Fibroblast of skin of back (primary cell): Measurements from ENCODE around the gene TXLNG.

ENCODE experiments used
- DNase-seq: peaks from one replicate; pipeline ENCODE4 v3.0.0-alpha.2; 2013

Gene TXLNG

DNA sequence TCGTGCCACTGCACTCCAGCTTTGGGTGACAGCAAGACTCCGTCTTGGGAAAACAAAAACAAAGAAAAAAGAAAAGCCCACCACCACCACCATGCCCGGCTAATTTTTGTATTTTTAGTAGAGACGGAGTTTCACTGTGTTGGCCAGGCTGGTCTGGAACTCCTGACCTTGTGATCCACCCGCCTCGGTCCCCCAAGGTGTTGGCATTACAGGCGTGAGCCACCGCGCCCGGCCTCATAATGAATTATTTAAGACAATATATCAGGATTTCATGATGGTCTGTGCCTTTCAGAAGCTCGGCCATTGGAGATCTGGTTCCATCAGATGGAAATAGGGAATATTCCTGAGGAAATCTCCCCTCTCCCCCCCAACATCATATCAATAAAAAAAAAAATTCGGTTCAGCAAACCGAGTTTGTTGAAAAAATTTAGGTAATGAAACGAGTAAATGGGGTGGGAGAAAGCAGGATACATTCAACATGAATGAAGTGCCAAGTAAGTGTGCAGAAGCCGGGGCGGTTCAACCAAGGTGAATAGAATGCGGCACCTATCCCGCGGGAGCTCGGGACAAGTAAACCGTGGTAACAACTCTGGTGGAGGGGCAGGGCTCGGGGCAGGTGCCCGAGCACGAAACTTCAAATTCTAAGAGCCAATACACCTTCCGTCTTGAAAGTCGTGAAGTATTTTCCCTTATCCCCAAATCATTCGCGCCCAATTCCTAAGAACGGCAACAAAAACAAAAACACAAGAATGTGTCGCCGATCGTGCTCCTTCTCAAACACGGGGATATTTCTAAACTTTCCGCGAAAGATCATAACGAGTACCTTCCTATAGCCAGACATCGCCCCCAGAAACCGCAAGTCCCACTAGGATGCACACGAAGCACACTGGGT, 773 bp upstream of the TXLNG start:
- DNase-seq: no peak

DNA sequence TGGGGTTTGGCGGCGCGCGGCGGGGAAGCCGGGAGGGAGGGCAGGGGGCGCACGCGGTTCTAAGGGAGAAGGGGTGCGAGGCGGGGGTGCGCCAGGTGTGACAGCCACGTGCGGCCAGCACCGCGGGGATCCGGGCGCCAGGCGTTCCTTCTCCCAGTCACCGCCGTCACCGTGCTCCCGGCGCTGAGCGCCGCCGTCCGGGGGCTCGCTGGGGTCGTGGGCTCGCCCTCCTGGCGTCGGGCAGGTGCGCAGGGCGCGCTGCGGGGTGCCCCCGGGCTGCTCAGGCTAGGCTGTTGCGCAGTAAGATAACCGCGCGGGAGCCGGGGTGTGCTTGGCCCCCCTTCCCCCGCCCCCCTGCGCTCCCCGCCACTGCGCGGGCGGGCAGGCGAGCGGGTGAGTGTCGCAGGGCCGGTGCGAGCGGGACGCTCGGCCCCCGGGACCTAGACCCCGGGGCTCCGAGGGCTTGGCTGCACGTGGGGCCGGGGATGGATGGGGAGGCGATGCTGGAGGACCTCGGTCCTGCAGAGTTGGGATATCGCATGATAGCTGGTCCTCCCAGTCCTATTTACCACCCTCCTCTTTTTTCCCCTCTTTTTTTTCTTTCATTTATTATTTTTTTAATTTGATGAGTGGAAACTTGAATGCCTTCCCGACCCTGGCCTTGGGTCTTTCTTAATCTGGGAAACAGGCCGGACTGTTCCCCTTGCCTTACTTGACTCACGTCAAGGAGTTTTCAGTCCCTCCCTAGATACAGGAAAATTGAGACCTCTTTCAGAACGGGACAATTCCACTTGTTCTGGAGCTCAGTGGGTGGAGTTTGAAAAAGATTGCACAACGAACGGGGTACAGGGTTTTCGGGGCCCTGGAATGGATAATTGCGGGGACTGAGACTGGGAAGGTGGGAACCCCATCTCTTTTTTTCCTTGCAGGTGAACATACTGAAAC, 797 bp downstream of the TXLNG start:
- no peak for DNase-seq

DNA sequence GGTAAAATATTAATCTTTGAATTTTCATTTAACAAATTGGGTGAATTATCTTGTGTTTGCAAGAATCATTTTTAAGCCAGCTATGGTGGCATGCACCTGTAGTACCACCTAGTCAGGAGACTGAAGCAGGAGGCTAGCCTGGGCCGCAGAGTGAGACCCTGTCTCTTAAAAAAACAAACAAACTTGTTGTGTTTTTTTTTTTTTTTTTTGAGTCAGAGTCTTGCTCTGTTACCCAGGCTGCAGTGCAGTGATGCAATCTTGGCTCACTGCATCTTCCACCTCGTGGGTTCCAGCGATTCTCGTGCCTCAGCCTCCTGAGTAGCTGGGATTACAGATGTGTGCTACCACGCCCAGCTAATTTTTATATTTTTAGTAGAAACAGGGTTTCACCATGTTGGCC, 2.2 kb downstream of the TXLNG start:
- DNase-seq: no peak

DNA sequence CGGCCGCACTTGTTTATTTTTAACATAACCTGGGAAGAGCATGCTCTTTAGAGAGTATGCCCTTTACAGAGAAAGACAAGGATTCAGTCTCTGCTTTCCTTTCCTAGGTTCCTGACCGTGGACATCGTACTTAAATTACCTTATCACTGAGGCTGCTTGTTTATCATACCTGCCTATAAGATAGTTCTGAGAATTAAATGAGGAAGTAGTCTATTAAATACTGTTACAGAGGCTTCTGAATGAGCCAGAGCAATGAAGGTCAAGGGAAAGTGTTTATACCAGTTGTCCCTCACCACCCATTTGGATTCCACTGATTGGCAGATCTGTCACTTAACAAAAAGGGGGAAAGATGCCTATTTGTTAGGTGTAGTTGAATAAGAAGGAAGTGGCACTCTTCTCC, 10.0 kb downstream of the TXLNG start:
- no peak for DNase-seq

DNA sequence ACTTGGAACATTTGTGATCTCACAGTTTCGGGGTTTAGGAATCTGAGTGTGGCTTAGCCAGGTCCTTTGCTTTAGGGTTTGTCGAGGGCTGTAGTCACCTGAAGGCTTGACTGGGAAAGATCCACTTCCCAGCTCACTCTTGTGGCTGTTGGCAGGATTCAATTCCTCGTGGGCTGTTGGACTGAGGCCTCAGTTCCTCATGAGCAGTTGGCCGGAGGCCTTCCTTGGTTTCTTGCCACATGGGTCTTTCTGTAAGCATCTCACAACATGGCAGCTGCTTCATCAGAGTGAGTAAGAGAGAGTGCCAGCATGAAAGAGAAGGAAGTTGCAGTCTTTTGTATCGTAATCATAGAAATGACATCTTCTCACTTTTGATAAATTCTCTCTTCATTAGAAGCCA, 11.1 kb downstream of the TXLNG start:
- no peak for DNase-seq

DNA sequence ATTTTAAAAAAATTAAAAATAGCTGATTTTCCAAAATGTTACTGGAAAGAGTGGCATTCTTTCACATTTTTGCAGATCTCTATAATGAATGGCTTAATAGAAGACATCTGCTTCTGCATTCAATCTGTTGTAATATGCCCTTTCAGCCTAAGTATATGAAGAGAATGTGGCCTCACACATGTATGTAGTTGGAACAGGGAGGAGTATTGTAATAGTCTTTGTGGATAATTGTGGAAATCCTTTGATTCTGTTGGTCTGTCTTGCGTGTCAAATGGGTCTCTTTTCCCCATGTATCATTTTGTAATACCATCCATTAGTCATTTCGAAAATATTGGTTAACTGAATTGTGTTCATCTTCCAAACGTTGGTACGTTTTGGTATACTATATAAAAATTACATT, 11.6 kb downstream of the TXLNG start:
- DNase-seq: peak; percentile 24

DNA sequence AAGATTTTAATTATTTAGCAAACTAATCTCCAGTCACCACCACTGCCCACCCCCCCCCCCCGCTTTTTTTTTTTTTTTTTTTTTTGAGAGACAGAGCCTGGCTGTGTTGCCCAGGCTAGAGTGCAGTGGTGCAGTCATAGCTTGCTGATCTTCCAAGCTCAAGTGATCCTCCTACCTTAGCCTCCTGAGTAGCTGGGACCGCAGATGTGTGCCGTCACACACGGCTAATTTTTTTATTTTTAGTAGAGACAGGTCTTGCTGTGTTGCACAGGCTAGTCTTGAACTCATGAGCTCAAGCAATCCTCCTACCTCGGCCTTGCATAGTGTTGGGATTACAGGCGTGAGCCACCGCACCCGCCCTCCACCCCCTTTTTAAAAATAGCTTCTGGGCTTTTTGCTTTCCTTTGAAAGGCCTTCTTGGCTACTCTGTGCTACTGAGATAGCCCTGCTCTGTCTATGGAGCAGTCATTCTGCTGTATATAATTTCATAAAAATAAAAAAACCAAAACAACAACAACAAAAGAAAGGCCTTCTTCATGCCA, 18.7 kb downstream of the TXLNG start:
- DNase-seq: no peak

DNA sequence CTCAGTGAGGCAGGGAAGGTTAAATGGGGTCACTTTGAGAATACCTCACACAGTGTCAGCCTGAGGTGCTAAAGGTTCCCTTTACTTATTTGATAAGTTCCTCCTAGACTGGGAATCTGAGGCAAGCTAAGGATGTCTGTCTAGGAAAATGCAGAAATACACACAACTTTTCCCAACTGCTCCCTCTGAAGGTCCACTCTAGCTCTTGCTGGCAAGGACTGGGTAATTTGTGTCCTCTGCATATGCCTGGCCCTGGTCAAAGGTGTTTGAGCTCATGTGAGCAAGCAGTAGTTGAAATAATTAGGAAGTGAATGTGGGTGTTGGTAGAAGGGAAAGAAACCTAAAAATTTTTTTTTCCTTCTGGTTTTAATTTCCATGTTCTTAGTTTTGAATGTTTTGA, 21.3 kb downstream of the TXLNG start:
- DNase-seq: no peak

DNA sequence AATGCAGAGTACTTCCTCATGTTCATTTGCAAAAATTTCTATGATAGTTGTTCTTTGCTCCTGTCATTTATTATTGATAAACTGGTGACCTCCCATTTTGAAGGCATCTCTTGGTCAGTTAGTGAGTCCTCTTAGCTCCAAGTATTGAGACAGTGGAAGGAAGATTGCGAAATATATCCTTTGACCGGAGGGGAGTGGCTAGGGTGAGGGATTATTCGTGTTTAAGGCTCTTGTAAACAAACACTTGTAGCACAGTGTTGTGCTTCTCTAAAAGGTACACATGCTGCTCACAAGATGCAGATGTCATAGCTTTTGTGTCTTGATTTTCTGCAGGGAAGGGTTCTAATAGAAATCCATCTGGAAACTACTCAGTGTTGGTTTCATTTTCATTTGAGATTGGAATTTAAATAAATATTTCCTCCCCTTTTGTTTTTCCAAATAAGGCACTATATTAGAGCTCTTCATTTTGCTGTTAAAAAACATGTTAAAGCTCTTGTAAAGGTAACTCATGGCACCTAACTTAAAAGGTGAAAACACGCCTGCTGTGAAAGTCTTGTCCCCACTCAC, 21.8 kb downstream of the TXLNG start:
- no peak for DNase-seq

DNA sequence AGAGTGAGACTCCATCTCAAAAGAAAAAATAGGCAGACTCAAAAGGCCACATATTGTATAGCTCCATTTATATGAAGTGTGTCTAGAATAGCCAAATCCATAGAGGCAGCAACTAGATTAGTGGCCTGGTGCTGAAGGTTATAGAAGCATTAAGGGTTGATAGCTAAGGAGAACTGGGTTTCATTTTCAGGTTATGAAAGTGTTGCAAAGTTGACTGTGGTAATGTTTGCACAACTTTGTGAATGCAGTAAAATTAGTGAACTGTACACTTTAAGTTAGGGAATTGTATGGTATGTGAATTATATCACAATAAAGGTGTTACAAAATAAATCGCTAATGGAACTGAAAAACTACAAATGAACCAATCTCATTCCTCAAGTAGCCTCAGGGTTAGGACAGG, 28.3 kb downstream of the TXLNG start:
- no peak for DNase-seq

DNA sequence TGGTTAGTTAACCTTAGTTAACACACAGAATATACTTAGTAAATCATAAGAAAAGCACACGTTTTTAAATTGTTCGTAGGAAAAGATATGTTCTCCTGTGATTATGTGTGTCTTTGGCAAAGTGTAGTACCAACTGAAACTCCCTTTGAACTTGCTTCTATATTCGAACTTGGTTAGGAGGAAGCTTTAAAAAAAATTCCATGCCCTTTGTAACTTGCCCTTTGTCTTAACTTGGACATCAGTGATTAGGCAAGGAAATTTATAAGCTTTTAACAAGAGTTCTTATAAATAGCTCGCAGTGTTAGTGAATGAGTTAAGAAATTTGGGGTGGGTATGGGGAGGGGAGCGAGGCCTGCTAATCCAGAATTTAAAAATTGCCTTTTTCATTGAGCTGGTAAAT, 33.4 kb downstream of the TXLNG start:
- no peak for DNase-seq

DNA sequence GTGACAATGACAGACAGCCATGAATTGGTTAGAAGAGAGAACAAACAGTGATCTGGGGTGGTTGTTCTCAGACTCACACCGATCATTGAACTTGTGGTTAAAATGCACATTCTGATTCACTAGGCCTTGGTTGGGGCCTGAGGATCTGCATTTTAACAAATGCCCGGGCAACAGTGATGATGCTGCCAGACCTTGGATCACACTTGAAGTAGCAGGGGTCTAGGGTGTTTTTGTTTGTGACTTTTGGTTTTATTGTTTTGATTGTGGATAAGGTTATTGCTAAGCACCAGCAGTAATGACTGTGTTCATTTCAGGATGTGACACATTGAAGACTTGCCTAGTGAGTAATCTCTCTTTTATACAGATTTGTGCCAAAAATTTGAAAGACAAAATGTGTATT, 36.5 kb downstream of the TXLNG start:
- DNase-seq: peak; percentile 63

DNA sequence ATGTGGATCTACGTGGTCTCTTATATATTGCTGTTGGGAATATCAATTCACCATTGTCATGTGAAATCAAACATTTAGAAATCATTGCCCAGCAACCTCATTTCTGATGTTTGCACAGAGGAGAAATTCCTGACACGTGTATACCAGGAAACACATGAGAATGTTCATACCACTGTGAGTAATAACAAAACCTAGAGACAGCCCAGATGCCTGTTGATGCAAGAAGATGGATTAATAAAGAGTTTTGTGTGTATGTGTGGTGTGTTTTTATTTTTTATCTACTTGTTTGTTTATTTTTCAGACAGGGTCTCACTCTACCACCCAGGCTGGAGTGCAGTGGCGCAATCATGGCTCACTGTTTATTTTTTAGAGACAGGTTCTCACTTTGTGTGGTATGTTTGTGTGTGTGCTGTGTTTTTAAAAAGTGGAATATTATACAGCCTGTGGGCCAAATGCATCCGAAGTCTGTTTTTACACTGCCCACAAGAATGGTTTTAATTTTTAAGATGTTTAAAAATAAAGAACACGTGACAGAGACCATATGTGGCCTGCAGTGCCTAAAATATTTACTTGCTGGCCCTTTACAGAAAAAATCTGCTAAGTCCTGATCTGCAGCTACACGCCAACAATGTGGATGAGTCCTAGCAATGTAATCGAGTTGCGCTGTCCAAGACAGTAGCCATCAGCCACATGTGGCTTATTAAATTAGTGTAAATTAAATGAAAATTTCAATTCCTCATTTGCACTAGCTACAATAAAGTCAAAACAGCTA, 39.2 kb downstream of the TXLNG start:
- no peak for DNase-seq

DNA sequence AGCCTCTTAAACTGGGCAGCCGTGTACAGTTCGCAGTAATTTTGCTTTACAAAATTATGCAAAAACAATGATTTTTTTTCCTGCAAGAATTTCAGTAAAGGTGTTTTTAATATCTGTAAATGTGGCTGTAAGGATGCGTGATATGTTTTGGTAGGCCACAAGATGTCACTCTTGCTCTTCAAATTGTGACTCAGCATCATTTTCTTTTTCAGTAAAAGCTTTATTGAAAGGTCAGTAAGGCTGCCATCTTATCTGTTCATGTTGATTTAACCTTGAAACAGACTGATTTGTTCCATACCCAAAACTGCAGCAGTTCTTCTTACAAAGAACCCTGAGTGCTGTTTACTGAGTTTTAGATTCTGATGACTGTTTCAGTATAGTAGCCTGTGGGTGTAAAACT, 39.9 kb downstream of the TXLNG start:
- peak; percentile 42 for DNase-seq

DNA sequence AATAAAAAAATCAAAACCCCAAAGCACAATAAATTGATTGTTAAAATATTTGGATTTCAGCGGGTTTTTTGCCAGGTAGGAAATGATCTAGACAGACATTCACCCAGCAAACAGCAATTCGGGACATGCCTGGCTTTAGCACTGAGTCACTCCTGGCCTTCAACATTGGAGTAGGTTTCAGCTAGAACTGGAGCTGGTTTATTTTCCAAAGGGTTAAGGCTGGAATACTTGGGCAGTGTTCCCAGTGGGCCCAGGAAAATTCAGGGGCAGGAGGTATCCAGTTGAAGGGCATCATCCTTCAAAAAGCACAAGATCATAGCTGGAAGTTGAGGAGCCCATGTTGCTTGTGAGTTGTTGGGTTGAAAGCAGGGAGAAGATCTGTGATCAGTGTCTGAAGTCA, 41.0 kb downstream of the TXLNG start:
- DNase-seq: peak; percentile 40

DNA sequence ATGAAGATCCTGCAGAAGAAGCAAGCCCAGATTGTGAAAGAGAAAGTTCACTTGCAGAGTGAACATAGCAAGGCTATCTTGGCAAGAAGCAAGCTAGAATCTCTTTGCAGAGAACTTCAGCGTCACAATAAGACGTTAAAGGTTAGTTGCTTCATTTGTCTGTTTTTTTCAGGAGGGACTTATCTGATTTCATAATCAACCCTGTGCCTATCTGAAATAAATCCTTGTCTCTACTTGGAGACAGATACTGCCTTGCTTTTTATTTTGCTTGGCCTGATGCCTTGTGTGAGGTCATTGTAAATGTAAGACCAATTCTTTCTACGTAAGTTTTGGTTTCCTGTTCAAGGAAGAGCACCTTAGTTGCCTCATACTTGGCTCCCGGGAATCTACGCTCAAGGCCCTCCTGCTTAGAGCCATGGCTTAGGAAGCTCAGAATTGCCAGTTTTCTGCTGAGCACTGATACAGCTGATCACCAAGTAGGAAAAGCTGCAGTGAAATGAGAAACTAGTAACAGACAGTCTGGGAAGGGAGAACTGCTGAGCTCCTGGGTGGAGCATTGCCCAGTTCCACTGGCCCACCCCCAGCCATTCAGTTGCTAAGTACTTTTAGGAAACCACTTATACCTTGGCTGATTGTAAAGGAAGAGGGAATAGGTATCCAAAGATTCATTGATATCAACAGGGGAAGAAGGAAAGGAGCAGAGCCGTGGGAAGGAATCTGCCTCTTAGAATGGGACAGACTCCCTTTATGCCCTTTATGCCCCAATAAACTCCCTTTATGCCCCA, 42.0 kb downstream of the TXLNG start:
- DNase-seq: peak; percentile 53

DNA sequence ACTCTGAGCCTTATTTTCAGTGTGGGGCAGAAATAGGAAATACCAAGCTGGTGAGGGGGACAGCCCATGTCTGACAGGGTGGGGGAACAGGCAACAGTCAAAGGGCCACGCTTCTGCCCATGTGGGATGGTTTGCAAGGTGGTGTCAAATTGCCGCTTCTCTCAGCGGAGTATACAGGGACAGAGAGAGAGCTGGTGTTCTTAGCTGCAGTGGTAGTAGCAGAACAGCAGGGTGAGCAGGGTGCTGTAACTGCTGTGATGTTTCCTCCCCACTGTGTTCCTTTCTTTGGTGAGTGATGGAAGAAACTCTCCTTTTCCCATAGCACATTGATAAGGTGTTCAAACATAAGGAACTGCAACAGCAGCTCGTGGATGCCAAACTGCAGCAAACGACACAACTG, 46.0 kb downstream of the TXLNG start:
- peak; percentile 40 for DNase-seq

DNA sequence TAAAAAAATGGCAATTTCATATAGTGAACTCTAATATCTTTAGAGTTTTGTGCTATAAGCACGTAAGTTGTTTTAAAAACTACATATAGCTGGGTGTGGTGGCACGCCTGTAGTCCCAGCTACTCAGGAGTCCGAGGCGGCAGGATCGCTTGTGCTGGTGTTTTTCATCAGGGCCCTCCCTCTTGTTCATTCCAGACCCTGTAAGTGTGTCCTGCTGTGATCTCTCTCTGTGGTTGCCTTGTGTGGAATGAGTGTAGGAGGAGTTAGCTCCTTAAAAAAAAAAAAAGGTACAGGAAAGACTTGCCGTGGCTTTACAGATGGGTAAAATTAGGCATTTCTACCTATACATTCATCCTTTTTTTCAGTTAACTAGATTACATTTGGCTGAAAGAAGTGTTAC, 48.5 kb downstream of the TXLNG start:
- DNase-seq: peak; percentile 61

DNA sequence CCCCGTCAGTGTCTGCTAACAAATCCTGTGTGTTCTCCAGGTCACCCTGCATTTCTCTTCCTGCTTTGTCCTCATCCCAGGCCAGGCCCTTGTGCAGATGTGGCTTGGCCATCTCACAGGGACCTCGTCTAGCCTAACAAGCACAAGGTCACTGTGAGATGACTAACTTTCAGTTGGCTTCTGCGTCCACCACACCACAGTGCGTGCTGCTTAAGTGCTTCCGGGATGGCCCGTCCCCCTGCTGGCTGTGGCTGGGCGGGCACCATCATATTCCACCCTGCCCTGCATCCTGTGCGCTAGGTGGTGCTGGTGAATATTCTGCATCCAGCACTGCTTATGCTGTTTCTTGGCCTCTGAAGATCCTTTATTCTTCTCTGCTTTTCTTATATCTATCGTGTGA, 50.1 kb downstream of the TXLNG start:
- DNase-seq: peak; percentile 21

DNA sequence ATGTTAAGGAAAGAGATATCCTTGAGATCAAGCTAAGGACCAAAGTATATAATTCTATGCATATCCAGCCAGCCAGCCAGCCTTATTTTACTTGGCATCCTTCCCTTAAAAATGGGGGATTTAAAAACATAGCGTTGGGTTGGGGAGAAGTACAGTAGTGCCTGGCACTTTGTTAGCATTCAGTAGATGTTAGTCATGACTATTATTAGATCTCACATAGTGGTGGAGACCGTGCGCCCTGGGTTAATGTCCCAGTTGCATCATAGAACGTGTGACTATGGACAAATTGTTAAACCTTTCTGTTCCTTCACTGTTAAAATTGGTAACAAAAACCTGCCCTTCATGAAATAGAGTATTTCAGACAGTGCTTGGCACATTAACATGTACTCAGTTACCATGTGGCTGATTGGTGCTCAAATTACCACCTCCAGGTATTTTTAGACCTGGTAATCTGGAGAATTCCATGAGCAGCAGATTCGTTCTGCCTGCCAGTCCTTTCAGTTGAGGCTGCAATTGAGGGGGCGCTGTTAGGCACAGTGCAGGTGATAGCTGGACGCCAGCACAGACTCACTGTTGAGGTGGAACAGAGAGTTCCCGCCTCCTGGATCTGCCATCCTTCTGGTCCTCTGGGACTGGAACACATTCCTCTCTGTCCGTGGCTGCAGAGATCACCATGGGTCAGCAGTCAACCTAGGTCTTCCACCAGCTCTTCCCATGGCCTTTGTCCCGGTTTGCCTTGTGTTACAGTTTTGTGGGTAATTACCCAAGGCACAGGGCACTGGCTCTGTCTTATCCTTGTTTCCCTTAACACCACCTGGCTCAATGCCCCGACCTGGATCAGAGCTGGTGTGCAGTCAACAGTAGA, 52.2 kb downstream of the TXLNG start:
- peak; percentile 93 for DNase-seq
